Body of pancreas (tissue), 4 donors: Measurements from ENCODE around the gene AAGAB. TPM values are rescaled to one million over a fixed set of nuclear protein-coding genes. Genes with fewer than 3 reads are reported as not detected.
A peak's percentile ranks its signal among the peaks of the same experiment; 100 is the strongest.

Source experiments
- ATAC-seq: fragments of 150-250 bp; one replicate; pipeline ENCODE4 v1.9.1; 2016
- DNase-seq, 4 donors: peaks; one replicate each; pipeline ENCODE4 v3.0.0-alpha.2; 2019
- H3K27ac ChIP-seq, 4 donors: fragments of 200-600 bp; sonication (generic); 1 replicate in 3 of 4; 2 replicates in 1 of 4; pipeline versions ENCODE4 v1.5.1 to v1.6.1; 2016 to 2019; ENCODE audit warnings: mild to moderate bottlenecking in 1 of 4, mixed read lengths in 1 of 4, moderate library complexity in 1 of 4
- H3K27me3 ChIP-seq, 2 donors: fragments of 200-600 bp; sonication (generic); one replicate each; pipeline ENCODE4 v1.6.0; 2016; ENCODE audit warnings: mild to moderate bottlenecking in 1 of 2
- H3K36me3 ChIP-seq, 2 donors: fragments of 200-600 bp; sonication (generic); replicated peaks in 1 of 2; 2 replicates each; pipeline ENCODE4 v1.5.1; 2016; ENCODE audit warnings: low read depth in 2 of 2; ENCODE audit not compliant: insufficient read depth in 1 of 2
- H3K4me1 ChIP-seq: fragments of 200-600 bp; sonication (generic); one replicate; pipeline ENCODE4 v1.6.0; 2016
- H3K4me3 ChIP-seq, 2 donors: fragments of 200-600 bp; sonication (generic); 1 replicate in 1 of 2; 2 replicates in 1 of 2; pipeline ENCODE4 v1.5.1; 2016 to 2019
- H3K9me3 ChIP-seq, 3 donors: fragments of 200-600 bp; sonication (generic); 1 replicate in 2 of 3; 2 replicates in 1 of 3; pipeline ENCODE4 v1.5.1; 2016
- CTCF ChIP-seq, 7 experiments: fragments of 450-650 bp in 4 of 7; fragments of 200-600 bp in 3 of 7; sonication (generic) in 3 of 7; IDR thresholded peaks; one replicate each; pipeline ENCODE4 v1.5.1; 2016 to 2019; ENCODE audit warnings: antibody characterized with exemption in 7 of 7
- POLR2A ChIP-seq, 3 donors: fragments of 450-650 bp; IDR thresholded peaks; one replicate each; pipeline ENCODE4 v1.6.1; 2016; ENCODE audit warnings: antibody characterized with exemption in 3 of 3, mild to moderate bottlenecking in 2 of 3
- WGBS, 2 donors: methylation state at CpG; one replicate each; pipeline ENCODE4 v1.1.5; 2017; 5-methylcytosine and 5-hydroxymethylcytosine counted together
- intact Hi-C: fragments of 100-400 bp; cut with DNase I; formaldehyde crosslinking; loops from one replicate; pipeline ENCODE4 v1.15.1; 2023
- total RNA-seq, 2 donors: library from RNA; depleted of rRNA; stranded (reverse); fragments of >200 nt; gene quantifications; one replicate each; pipeline ENCODE4 v1.1.0, GENCODE V29; 2016

The AAGAB gene
- total RNA-seq, 2 donors from 2014 or later: 12.5 to 13.5 TPM

- Histone ChIP-seq H3K9me3 (no peaks in the 10 kb centered on the region), H3K4me1 (peaks cover 27% of the 10 kb centered on the region), H3K4me3 (no peak overlapping the region), H3K27me3 (no peaks in the 10 kb centered on the region), H3K27ac (no peak overlapping the region), H3K36me3 (peaks cover 0 to 3% of the 10 kb centered on the region in 2 donors)
- no peak for TF ChIP-seq CTCF (IDR thresholded peaks at IDR 0.05)
- TF ChIP-seq POLR2A (IDR thresholded peaks at IDR 0.05): no peak
- 60 to 70% methylated on average over 4 of the region's 4 CpGs for WGBS, 2 donors
- DNase-seq (no peak), ATAC-seq (no peak)
- intact Hi-C loops: no loop called here
Observed at GRCh38 chr15:67171471-67171870, 83.0 kb downstream of the AAGAB start.

- H3K4me1 ChIP-seq: peaks cover 16% of the 10 kb centered on the region
- H3K27me3 ChIP-seq: no peaks in the 10 kb centered on the region
- H3K36me3 ChIP-seq: peaks cover 0 to 3% of the 10 kb centered on the region in 2 donors
- H3K27ac ChIP-seq: no peak overlapping the region
- no peak overlapping the region for H3K4me3 ChIP-seq
- DNase-seq (no peak), ATAC-seq (no peak)
- 85 to 87% methylated on average over 12 of the region's 12 CpGs for WGBS, 2 donors
- no peaks in the 10 kb centered on the region for H3K9me3 ChIP-seq
- no peak for TF ChIP-seq POLR2A (IDR thresholded peaks at IDR 0.05)
- TF ChIP-seq CTCF (IDR thresholded peaks at IDR 0.05): no peak
- intact Hi-C loops: no loop called here
Observed at GRCh38 chr15:67170143-67170925, 84.1 kb downstream of the AAGAB start.

- peaks cover 16% of the 10 kb centered on the region for H3K4me1 ChIP-seq
- intact Hi-C loops: no loop called here
- no peak for ATAC-seq
- 77 to 78% methylated on average over 6 of the region's 6 CpGs for WGBS, 2 donors
- no peaks in the 10 kb centered on the region for H3K9me3 ChIP-seq
- no peaks in the 10 kb centered on the region for H3K27me3 ChIP-seq
- peak overlapping the region in 3 of 4 donors; percentile 36 to 60 (median 52) for H3K27ac ChIP-seq
- no peak overlapping the region for H3K4me3 ChIP-seq
- peaks cover 0 to 3% of the 10 kb centered on the region in 2 donors for H3K36me3 ChIP-seq
- DNase-seq: no peak
- TF ChIP-seq POLR2A (IDR thresholded peaks at IDR 0.05) (no peak), CTCF (IDR thresholded peaks at IDR 0.05) (no peak)
Observed at GRCh38 chr15:67168694-67169093, 85.8 kb downstream of the AAGAB start.

GRCh38 chr15:67167091-67167490 lies 87.4 kb downstream of the AAGAB start:
- WGBS, 2 donors: 77 to 83% methylated on average over 3 to 4 of the region's 4 CpGs

More at GRCh38 chr15:67167091-67167490, 87.4 kb downstream of the AAGAB start:
- no peak for DNase-seq
- no peak overlapping the region for H3K4me3 ChIP-seq
- TF ChIP-seq POLR2A (IDR thresholded peaks at IDR 0.05): no peak
- no peak for TF ChIP-seq CTCF (IDR thresholded peaks at IDR 0.05)
- no peaks in the 10 kb centered on the region for H3K9me3 ChIP-seq
- H3K36me3 ChIP-seq: peaks cover 0 to 3% of the 10 kb centered on the region in 2 donors
- no peaks in the 10 kb centered on the region for H3K27me3 ChIP-seq
- H3K27ac ChIP-seq: no peak overlapping the region
- no peak for ATAC-seq
- H3K4me1 ChIP-seq: peaks cover 17% of the 10 kb centered on the region
- intact Hi-C loops: no loop called here
